HEK293 (cell line): Measurements from ENCODE around the gene PRF1.

Experiments used
- BCL11A ChIP-seq: fragments of 450-650 bp; formaldehyde crosslinking; IDR thresholded peaks from 2 replicates; pipeline ENCODE4 v1.5.1; 2016; ENCODE audit warnings: low read depth, missing biosample characterization, missing genetic modification characterization
- ZBTB1 ChIP-seq: fragments of 450-650 bp; formaldehyde crosslinking; IDR thresholded peaks from 2 replicates; pipeline ENCODE4 v1.5.1; 2016; ENCODE audit warnings: missing biosample characterization, missing genetic modification characterization
- ZFP3 ChIP-seq: fragments of 450-650 bp; formaldehyde crosslinking; IDR thresholded peaks from 2 replicates; pipeline ENCODE4 v1.5.1; 2016; ENCODE audit warnings: low read depth, missing biosample characterization, missing genetic modification characterization
- ZFP41 ChIP-seq: fragments of 450-650 bp; formaldehyde crosslinking; IDR thresholded peaks from 2 replicates; pipeline ENCODE4 v1.5.1; 2016; ENCODE audit warnings: missing biosample characterization, missing genetic modification characterization, borderline replicate concordance
- ZFP69B ChIP-seq: fragments of 450-650 bp; formaldehyde crosslinking; IDR thresholded peaks from 2 replicates; pipeline ENCODE4 v1.5.1; 2016; ENCODE audit warnings: missing biosample characterization, missing genetic modification characterization
- ZNF311 ChIP-seq: fragments of 450-650 bp; formaldehyde crosslinking; IDR thresholded peaks from 2 replicates; pipeline ENCODE4 v1.5.1; 2017; ENCODE audit warnings: missing biosample characterization, missing genetic modification characterization, borderline replicate concordance
- ZNF777 ChIP-seq: fragments of 450-650 bp; formaldehyde crosslinking; IDR thresholded peaks from 2 replicates; pipeline ENCODE4 v1.5.1; 2017; ENCODE audit warnings: missing biosample characterization, missing genetic modification characterization, borderline replicate concordance
- TF ChIP-seq, protein P1 (sequence below): fragments of 450-650 bp; formaldehyde crosslinking; IDR thresholded peaks from 2 replicates; pipeline ENCODE4 v1.5.1; 2016; ENCODE audit warnings: missing biosample characterization, missing genetic modification characterization
- TF ChIP-seq, protein P2 (sequence below): fragments of 450-650 bp; formaldehyde crosslinking; IDR thresholded peaks from 2 replicates; pipeline ENCODE4 v1.5.1; 2016; ENCODE audit warnings: missing biosample characterization, missing genetic modification characterization

DNA sequence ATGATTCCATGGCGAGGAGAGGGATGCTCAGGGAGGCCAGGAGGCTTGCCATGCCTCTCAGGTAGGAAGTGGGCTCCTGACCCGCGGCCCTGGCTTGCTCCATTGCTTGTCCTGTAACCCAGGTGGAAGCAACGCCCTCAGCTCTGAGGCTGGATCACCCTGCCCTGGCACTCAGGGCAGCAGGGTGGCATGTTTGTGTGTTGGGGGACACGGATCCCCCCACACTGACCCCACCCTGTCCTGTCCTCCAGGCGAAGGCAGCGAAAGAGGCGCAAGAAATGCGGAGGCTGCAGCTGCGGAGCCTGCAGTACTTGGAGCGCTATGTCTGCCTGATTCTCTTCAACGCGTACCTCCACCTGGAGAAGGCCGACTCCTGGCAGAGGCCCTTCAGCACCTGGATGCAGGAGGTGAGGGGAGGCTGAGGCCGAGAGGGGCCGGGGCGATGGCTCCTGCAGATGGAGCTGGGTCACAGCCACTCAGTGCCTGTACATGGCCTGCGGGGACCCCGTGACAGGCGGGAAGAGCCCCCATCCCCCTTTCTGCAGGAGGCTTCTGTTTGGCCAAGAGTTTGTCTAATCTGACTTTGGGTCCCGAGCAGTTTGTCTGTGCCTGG lies 38.3 kb downstream of the PRF1 start:
- TF ChIP-seq, protein P1, sequence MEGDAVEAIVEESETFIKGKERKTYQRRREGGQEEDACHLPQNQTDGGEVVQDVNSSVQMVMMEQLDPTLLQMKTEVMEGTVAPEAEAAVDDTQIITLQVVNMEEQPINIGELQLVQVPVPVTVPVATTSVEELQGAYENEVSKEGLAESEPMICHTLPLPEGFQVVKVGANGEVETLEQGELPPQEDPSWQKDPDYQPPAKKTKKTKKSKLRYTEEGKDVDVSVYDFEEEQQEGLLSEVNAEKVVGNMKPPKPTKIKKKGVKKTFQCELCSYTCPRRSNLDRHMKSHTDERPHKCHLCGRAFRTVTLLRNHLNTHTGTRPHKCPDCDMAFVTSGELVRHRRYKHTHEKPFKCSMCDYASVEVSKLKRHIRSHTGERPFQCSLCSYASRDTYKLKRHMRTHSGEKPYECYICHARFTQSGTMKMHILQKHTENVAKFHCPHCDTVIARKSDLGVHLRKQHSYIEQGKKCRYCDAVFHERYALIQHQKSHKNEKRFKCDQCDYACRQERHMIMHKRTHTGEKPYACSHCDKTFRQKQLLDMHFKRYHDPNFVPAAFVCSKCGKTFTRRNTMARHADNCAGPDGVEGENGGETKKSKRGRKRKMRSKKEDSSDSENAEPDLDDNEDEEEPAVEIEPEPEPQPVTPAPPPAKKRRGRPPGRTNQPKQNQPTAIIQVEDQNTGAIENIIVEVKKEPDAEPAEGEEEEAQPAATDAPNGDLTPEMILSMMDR: no peak
- TF ChIP-seq ZNF311 (tag by site-specific recombination): no peak
- TF ChIP-seq, protein P2, sequence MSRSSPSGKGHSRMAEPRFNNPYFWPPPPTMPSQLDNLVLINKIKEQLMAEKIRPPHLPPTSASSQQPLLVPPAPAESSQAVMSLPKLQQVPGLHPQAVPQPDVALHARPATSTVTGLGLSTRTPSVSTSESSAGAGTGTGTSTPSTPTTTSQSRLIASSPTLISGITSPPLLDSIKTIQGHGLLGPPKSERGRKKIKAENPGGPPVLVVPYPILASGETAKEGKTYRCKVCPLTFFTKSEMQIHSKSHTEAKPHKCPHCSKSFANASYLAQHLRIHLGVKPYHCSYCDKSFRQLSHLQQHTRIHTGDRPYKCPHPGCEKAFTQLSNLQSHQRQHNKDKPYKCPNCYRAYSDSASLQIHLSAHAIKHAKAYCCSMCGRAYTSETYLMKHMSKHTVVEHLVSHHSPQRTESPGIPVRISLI (tag by site-specific recombination): no peak
- TF ChIP-seq ZFP69B (tag by site-specific recombination): no peak
- TF ChIP-seq ZFP3 (tag by site-specific recombination): no peak
- no peak for TF ChIP-seq BCL11A (tag by site-specific recombination)
- no peak for TF ChIP-seq ZFP41
- TF ChIP-seq ZBTB1 (tag by site-specific recombination): no peak
- no peak for TF ChIP-seq ZNF777 (tag by site-specific recombination)
